Liver (tissue), 9 donors: ENCODE data around the gene WDR7. TPM values are rescaled to one million over a fixed set of nuclear protein-coding genes. Genes with fewer than 3 reads are reported as not detected.

Experiments used
- DNase-seq: peaks from one replicate; pipeline ENCODE4 v3.0.0-alpha.2; 2017; ENCODE audit warnings: low spot score
- H3K27ac ChIP-seq, 2 donors: one replicate each; pipeline ENCODE4 v1.7.0; 2013; ENCODE audit warnings: inconsistent platforms in 2 of 2, low read length in 2 of 2, control low read depth in 1 of 2, low read depth in 1 of 2, mild to moderate bottlenecking in 1 of 2
- H3K27me3 ChIP-seq, 4 donors: one replicate each; pipeline versions ENCODE4 v1.6.1 to v1.7.0; 2013; ENCODE audit warnings: low read length in 3 of 4, inconsistent platforms in 1 of 4, mild to moderate bottlenecking in 1 of 4, moderate library complexity in 1 of 4; ENCODE audit not compliant: control insufficient read depth in 4 of 4, insufficient read depth in 4 of 4
- H3K36me3 ChIP-seq, 4 donors: one replicate each; pipeline versions ENCODE4 v1.6.1 to v1.7.0; 2013; ENCODE audit warnings: low read length in 3 of 4, mild to moderate bottlenecking in 3 of 4, low read depth in 1 of 4, moderate library complexity in 1 of 4; ENCODE audit not compliant: control insufficient read depth in 4 of 4, insufficient read depth in 3 of 4
- H3K4me1 ChIP-seq, 4 donors: one replicate each; pipeline versions ENCODE4 v1.6.1 to v1.7.0; 2013; ENCODE audit warnings: low read length in 3 of 4, mild to moderate bottlenecking in 3 of 4, moderate library complexity in 1 of 4; ENCODE audit not compliant: control insufficient read depth in 4 of 4, insufficient read depth in 4 of 4
- H3K4me3 ChIP-seq, 3 donors: one replicate each; pipeline versions ENCODE4 v1.6.1 to v1.7.0; 2013; ENCODE audit warnings: low read length in 3 of 3, control low read depth in 1 of 3, low read depth in 1 of 3, mild to moderate bottlenecking in 1 of 3
- H3K9ac ChIP-seq, 2 donors: one replicate each; pipeline ENCODE4 v1.7.0; 2013; ENCODE audit warnings: low read length in 2 of 2, mild to moderate bottlenecking in 2 of 2, moderate library complexity in 2 of 2, control low read depth in 1 of 2, low read depth in 1 of 2
- H3K9me3 ChIP-seq, 4 donors: one replicate each; pipeline versions ENCODE4 v1.6.1 to v1.7.0; 2013; ENCODE audit warnings: low read length in 3 of 4; ENCODE audit not compliant: control insufficient read depth in 4 of 4
- CTCF ChIP-seq: fragments of 150-350 bp; IDR thresholded peaks from 2 replicates; pipeline ENCODE4 v1.5.1; 2017; ENCODE audit warnings: improper control_type of control experiment, low read depth, low read length; ENCODE audit not compliant: missing input control
- EGR1 ChIP-seq, 2 donors: IDR thresholded peaks; 2 replicates each; pipeline ENCODE4 v1.6.1; 2016 to 2018; ENCODE audit warnings: antibody characterized with exemption in 2 of 2, low read depth in 2 of 2
- FOXA1 ChIP-seq: IDR thresholded peaks from 2 replicates; pipeline ENCODE4 v1.6.1; 2016; ENCODE audit warnings: antibody characterized with exemption
- HNF4G ChIP-seq: IDR thresholded peaks from 2 replicates; pipeline ENCODE4 v1.6.1; 2016; ENCODE audit warnings: antibody characterized with exemption
- JUND ChIP-seq, 2 donors: IDR thresholded peaks; 2 replicates each; pipeline ENCODE4 v1.6.1; 2016; ENCODE audit warnings: antibody characterized with exemption in 2 of 2
- NR2F2 ChIP-seq: IDR thresholded peaks from 2 replicates; pipeline ENCODE4 v1.6.1; 2016; ENCODE audit warnings: antibody characterized with exemption
- RAD21 ChIP-seq, 2 donors: IDR thresholded peaks; 2 replicates each; pipeline ENCODE4 v1.6.1; 2016; ENCODE audit warnings: antibody characterized with exemption in 2 of 2, mild to moderate bottlenecking in 2 of 2
- REST ChIP-seq: IDR thresholded peaks from 2 replicates; pipeline ENCODE4 v1.6.1; 2016; ENCODE audit warnings: antibody characterized with exemption, mild to moderate bottlenecking
- RXRA ChIP-seq, 2 donors: IDR thresholded peaks; 2 replicates each; pipeline ENCODE4 v1.6.1; 2017 to 2018; ENCODE audit warnings: antibody characterized with exemption in 2 of 2, mild to moderate bottlenecking in 1 of 2
- SP1 ChIP-seq: IDR thresholded peaks from 2 replicates; pipeline ENCODE4 v1.6.1; 2018; ENCODE audit warnings: antibody characterized with exemption, mild to moderate bottlenecking
- YY1 ChIP-seq: IDR thresholded peaks from 2 replicates; pipeline ENCODE4 v1.6.1; 2016; ENCODE audit warnings: antibody characterized with exemption, mild to moderate bottlenecking
- ZBTB33 ChIP-seq: IDR thresholded peaks from 2 replicates; pipeline ENCODE4 v1.6.1; 2016; ENCODE audit warnings: antibody characterized with exemption
- WGBS: extraction: QIAGEN DNeasy Blood & Tissue Kit; methylation state at CpG from one replicate; pipeline ENCODE4 v1.1.7; 2013; 5-methylcytosine and 5-hydroxymethylcytosine counted together
- polyA plus RNA-seq, 2 donors: library from polyadenylated mRNA; stranded (reverse) in 1 of 2; unstranded in 1 of 2; fragments of 200-250 nt in 1 of 2; fragments of >200 nt in 1 of 2; fragmentation: Nextera tagmentation in 1 of 2; extraction: Ambion mirVana in 1 of 2; gene quantifications; one replicate each; pipeline versions ENCODE4 v1.2.1 to v1.2.3, GENCODE V29; 2013 to 2015
- total RNA-seq, 2 donors: library from RNA; depleted of rRNA; stranded (reverse); fragments of >200 nt; gene quantifications; one replicate each; pipeline ENCODE4 v1.2.3, GENCODE V29; 2014
- TF ChIP-seq, protein P1 (sequence below): IDR thresholded peaks from 2 replicates; pipeline ENCODE4 v1.6.1; 2016; ENCODE audit warnings: antibody characterized with exemption
- donor health status: healthy.
- donor health status: healthy.
- donor health status: healthy.
- donor health status: healthy.
- donor health status: healthy.

Gene WDR7
- total and polyA plus RNA-seq, 4 donors, result 4.5 to 26.6 (median 13.2) TPM

- TF ChIP-seq CTCF (no peak), FOXA1 (no peak), RAD21 (IDR thresholded peaks at IDR 0.05) (no peak), RXRA (IDR thresholded peaks at IDR 0.05) (no peak)
These were observed 240.7 kb downstream of the WDR7 start (continued) for GRCh38 chr18:56891870-56892269.

DNA sequence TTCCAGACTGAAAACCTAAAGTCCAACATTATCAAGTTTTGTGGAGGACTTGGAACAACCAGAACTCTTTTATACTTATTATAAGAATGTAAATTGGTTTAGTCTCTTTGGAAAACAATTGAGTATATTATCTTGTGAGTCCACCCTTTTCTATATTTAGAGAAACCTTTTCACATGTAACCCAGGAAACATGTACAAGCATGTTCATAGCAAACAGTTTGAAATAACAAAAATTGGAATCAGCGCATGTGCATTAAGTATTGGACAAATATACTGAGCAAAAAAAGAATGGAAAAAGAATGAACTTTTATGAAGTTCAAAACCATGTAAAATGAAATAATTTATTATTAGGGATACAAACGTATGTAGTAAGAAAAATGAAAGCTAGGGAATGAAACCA is 246.0 kb downstream of the WDR7 start:
- Histone ChIP-seq H3K36me3 (no peaks in the 10 kb centered on the region), H3K4me1 (peaks cover 0 to 5% (median 2%) of the 10 kb centered on the region in 4 donors), H3K4me3 (no peak overlapping the region), H3K9me3 (no peaks in the 10 kb centered on the region), H3K27ac (no peak overlapping the region), H3K9ac (no peak overlapping the region), H3K27me3 (no peaks in the 10 kb centered on the region)
- TF ChIP-seq RXRA (IDR thresholded peaks at IDR 0.05), result no peak
- TF ChIP-seq SP1, result no peak
- TF ChIP-seq HNF4G, result no peak
- no peak for TF ChIP-seq JUND (IDR thresholded peaks at IDR 0.05)
- TF ChIP-seq CTCF, result no peak
- TF ChIP-seq ZBTB33, result no peak
- TF ChIP-seq RAD21 (IDR thresholded peaks at IDR 0.05), result no peak
- TF ChIP-seq, protein P1, sequence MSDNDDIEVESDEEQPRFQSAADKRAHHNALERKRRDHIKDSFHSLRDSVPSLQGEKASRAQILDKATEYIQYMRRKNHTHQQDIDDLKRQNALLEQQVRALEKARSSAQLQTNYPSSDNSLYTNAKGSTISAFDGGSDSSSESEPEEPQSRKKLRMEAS, result no peak
- no peak for DNase-seq
- 67% methylated on average over 2 of the region's 2 CpGs for WGBS

GRCh38 chr18:56899660-56900059 is 248.5 kb downstream of the WDR7 start:
- Histone ChIP-seq H3K36me3 (no peaks in the 10 kb centered on the region), H3K9ac (no peak overlapping the region), H3K27me3 (no peaks in the 10 kb centered on the region), H3K4me3 (no peak overlapping the region), H3K9me3 (no peaks in the 10 kb centered on the region), H3K4me1 (peaks cover 0 to 5% (median 2%) of the 10 kb centered on the region in 4 donors), H3K27ac (no peak overlapping the region)
- 99% methylated on average over 1 of the region's 1 CpG for WGBS
- DNase-seq, result no peak
- TF ChIP-seq NR2F2 (no peak), REST (no peak), FOXA1 (no peak), ZBTB33 (no peak), CTCF (no peak), YY1 (no peak), EGR1 (IDR thresholded peaks at IDR 0.05; ENCODE audit: low read depth in 2 of 2) (no peak)
